ENCODE results near the gene ANKRD33B. TPM values are rescaled to one million over a fixed set of nuclear protein-coding genes. Genes with fewer than 3 reads are reported as not detected.

Gene ANKRD33B
- total and polyA plus RNA-seq, 9 of the 15 experiments (the other 6 are each of a cell fraction or from before 2014, with no cell fraction given) = 0.10 to 1.7 (median 0.40) TPM

- TF ChIP-seq ARID4B (CRISPR knock-in tag; IDR thresholded peaks at IDR 0.05) (no peak), ZNF280A (IDR thresholded peaks at IDR 0.05; ENCODE audit: low read depth, partially characterized antibody) (no peak), HMG20A (CRISPR knock-in tag; conservative IDR thresholded peaks at IDR 0.05) (no peak)
These were observed 142.5 kb downstream of the ANKRD33B start (continued) for GRCh38 chr5:10706326-10706725.

Small RNA genes lying within 50 kb of the gene (small RNA-seq; reads per million reads assigned to genes)
- gene AC012629.4 = not detected
- not detected for gene AC112200.1

Other genes starting within 250 kb of the ANKRD33B start
- gene MARCHF6, start 210.4 kb upstream of the ANKRD33B start, total RNA-seq (2014; rRNA removed) = 68.1 and 82.1 TPM in 2 replicates
- 110 and 145 TPM in 2 replicates for gene MARCHF6, start 210.4 kb upstream of the ANKRD33B start, total RNA-seq (2014; rRNA removed; fragmentation: Illumina TruSeq; extraction: Trizol)
- gene MARCHF6, start 210.4 kb upstream of the ANKRD33B start, total RNA-seq (2015; rRNA removed; fragmentation: Illumina TruSeq; extraction: Trizol) = 73.8 and 74.1 TPM in 2 replicates
- 173 and 197 TPM in 2 replicates for gene MARCHF6, start 210.4 kb upstream of the ANKRD33B start, total RNA-seq (2021)
- gene MARCHF6, start 210.4 kb upstream of the ANKRD33B start, polyA plus RNA-seq (2011; rRNA removed) = 363 and 456 TPM in 2 replicates
- gene MARCHF6, start 210.4 kb upstream of the ANKRD33B start, polyA plus RNA-seq (2014; fragmentation: Illumina TruSeq; extraction: Trizol) = 97.2 and 107 TPM in 2 replicates
- gene MARCHF6, start 210.4 kb upstream of the ANKRD33B start, polyA plus RNA-seq (2014; fragmentation: Nextera tagmentation; extraction: Ambion mirVana) = 100 to 1,000 TPM; 170 to 176 TPM
- 113 and 116 TPM in 2 replicates for gene MARCHF6, start 210.4 kb upstream of the ANKRD33B start, polyA plus RNA-seq (2014; rRNA removed)
- gene ROPN1L, start 122.2 kb upstream of the ANKRD33B start, total RNA-seq (2014; rRNA removed) = 0.73 TPM in 1 of 2 replicates, not detected in the other
- 0.19 TPM in 1 of 2 replicates, not detected in the other for gene ROPN1L, start 122.2 kb upstream of the ANKRD33B start, total RNA-seq (2014; rRNA removed; fragmentation: Illumina TruSeq; extraction: Trizol)
- gene ROPN1L, start 122.2 kb upstream of the ANKRD33B start, total RNA-seq (2015; rRNA removed; fragmentation: Illumina TruSeq; extraction: Trizol) = 0.23 TPM in 1 of 2 replicates, not detected in the other
- 0.31 and 0.36 TPM in 2 replicates for gene ROPN1L, start 122.2 kb upstream of the ANKRD33B start, total RNA-seq (2021)
- gene ROPN1L, start 122.2 kb upstream of the ANKRD33B start, polyA plus RNA-seq (2011; rRNA removed) = 0.32 and 0.85 TPM in 2 replicates
- gene ROPN1L, start 122.2 kb upstream of the ANKRD33B start, polyA plus RNA-seq (2014; fragmentation: Illumina TruSeq; extraction: Trizol) = 0.21 and 0.30 TPM in 2 replicates
- under 1 TPM; 0.04 to 0.13 TPM for gene ROPN1L, start 122.2 kb upstream of the ANKRD33B start, polyA plus RNA-seq (2014; fragmentation: Nextera tagmentation; extraction: Ambion mirVana)
- 0.28 and 0.84 TPM in 2 replicates for gene ROPN1L, start 122.2 kb upstream of the ANKRD33B start, polyA plus RNA-seq (2014; rRNA removed)
- gene DAP, start 197.2 kb downstream of the ANKRD33B start, total RNA-seq (2014; rRNA removed) = 31.3 and 36.1 TPM in 2 replicates
- gene DAP, start 197.2 kb downstream of the ANKRD33B start, total RNA-seq (2014; rRNA removed; fragmentation: Illumina TruSeq; extraction: Trizol) = 33.6 and 34.5 TPM in 2 replicates
- gene DAP, start 197.2 kb downstream of the ANKRD33B start, total RNA-seq (2015; rRNA removed; fragmentation: Illumina TruSeq; extraction: Trizol) = 27.3 and 28.7 TPM in 2 replicates
- 118 and 129 TPM in 2 replicates for gene DAP, start 197.2 kb downstream of the ANKRD33B start, total RNA-seq (2021)
- 51.9 and 61.8 TPM in 2 replicates for gene DAP, start 197.2 kb downstream of the ANKRD33B start, polyA plus RNA-seq (2011; rRNA removed)
- gene DAP, start 197.2 kb downstream of the ANKRD33B start, polyA plus RNA-seq (2014; fragmentation: Illumina TruSeq; extraction: Trizol) = 151 and 157 TPM in 2 replicates
- 10 to 100 TPM; 14.1 to 21.7 TPM for gene DAP, start 197.2 kb downstream of the ANKRD33B start, polyA plus RNA-seq (2014; fragmentation: Nextera tagmentation; extraction: Ambion mirVana)
- 84.2 and 84.3 TPM in 2 replicates for gene DAP, start 197.2 kb downstream of the ANKRD33B start, polyA plus RNA-seq (2014; rRNA removed)

Data from K562 (cell line).